K562 (cell line): ENCODE measurements around the gene PGGHG. TPM values are rescaled to one million over a fixed set of nuclear protein-coding genes. Genes with fewer than 3 reads are reported as not detected.

Experiments
- ADNP ChIP-seq: fragments of 200-800 bp; sonication (Bioruptor generic); IDR thresholded peaks from 2 replicates; pipeline ENCODE4 v1.6.1; 2016; ENCODE audit warnings: missing genetic modification characterization, missing compliant biosample characterization
- BCOR ChIP-seq: fragments of 450-650 bp; IDR thresholded peaks from 2 replicates; pipeline ENCODE4 v1.6.1; 2016
- BRCA1 ChIP-seq, 2 experiments: fragments of 450-650 bp in 1 of 2; sonication (generic) in 1 of 2; formaldehyde crosslinking in 1 of 2; IDR thresholded peaks; 2 replicates each; pipeline versions ENCODE4 v1.5.0 to v1.6.1; 2017 to 2020; ENCODE audit warnings: mild to moderate bottlenecking in 1 of 2, missing genetic modification reagents in 1 of 2
- CBX1 ChIP-seq: sonication (generic); IDR thresholded peaks from 2 replicates; pipeline ENCODE4 v1.6.1; 2016; ENCODE audit warnings: antibody characterized with exemption, low read depth, mild to moderate bottlenecking
- HDAC2 ChIP-seq: fragments of 450-650 bp; IDR thresholded peaks from 2 replicates; pipeline ENCODE4 v1.6.1; 2016; ENCODE audit warnings: mild to moderate bottlenecking
- KDM1A ChIP-seq, 2 experiments: fragments of 450-650 bp; IDR thresholded peaks; 2 replicates each; pipeline ENCODE4 v1.6.1; 2016; ENCODE audit warnings: mild to moderate bottlenecking in 2 of 2
- RCOR1 ChIP-seq, 2 experiments: IDR thresholded peaks; 2 replicates each; pipeline ENCODE4 v1.6.1; 2012; ENCODE audit warnings: low read depth in 2 of 2, low read length in 2 of 2, borderline replicate concordance in 1 of 2, improper control_type of control experiment in 1 of 2
- YY1 ChIP-seq, 3 experiments: IDR thresholded peaks; 2 replicates each; pipeline ENCODE4 v1.6.1; 2011; ENCODE audit warnings: low read length in 2 of 3, mild to moderate bottlenecking in 2 of 3, moderate library complexity in 2 of 3, borderline replicate concordance in 1 of 3, control low read depth in 1 of 3, low read depth in 1 of 3; ENCODE audit not compliant: insufficient read depth in 3 of 3, insufficient replicate concordance in 2 of 3, control insufficient read depth in 1 of 3, insufficient read length in 1 of 3; ENCODE audit errors: extremely low read depth in 1 of 3
- ZNF444 ChIP-seq: fragments of 250-450 bp; sonication (Bioruptor Pico); IDR thresholded peaks from 2 replicates; pipeline ENCODE4 v1.4.0; 2020; ENCODE audit warnings: mild to moderate bottlenecking, moderate library complexity
- polyA plus RNA-seq, 8 experiments: library from polyadenylated mRNA; depleted of rRNA in 4 of 8; stranded (reverse) in 5 of 8; unstranded in 3 of 8; fragments of >200 nt; fragmentation: Nextera tagmentation in 2 of 8; fragmentation: Illumina TruSeq in 1 of 8; extraction: Ambion mirVana in 2 of 8; extraction: Trizol in 1 of 8; gene quantifications; 2 replicates each; pipeline versions ENCODE4 v1.2.1 to v1.2.3, GENCODE V29; 2011 to 2014; ENCODE audit warnings: inconsistent platforms in 1 of 8, missing spikeins in 1 of 8
- total RNA-seq, 7 experiments: library from RNA; depleted of rRNA in 6 of 7; stranded (reverse); fragments of >200 nt in 6 of 7; fragmentation: Illumina TruSeq in 2 of 7; extraction: Trizol in 2 of 7; gene quantifications; 2 replicates each; pipeline versions ENCODE4 v1.2.1 to v1.2.3, GENCODE V29; 2011 to 2021; ENCODE audit warnings: low replicate concordance in 1 of 7

The PGGHG gene
- total and polyA plus RNA-seq, 9 of the 15 experiments (the other 6 are each of a cell fraction or from before 2014, with no cell fraction given) = 0.38 to 85.1 (median 18.1) TPM

GRCh38 chr11:332651-333480, 43.9 kb downstream of the PGGHG start (continued):
- TF ChIP-seq BCOR (peak; percentile 97), BRCA1 (IDR thresholded peaks at IDR 0.05) (no peak), BRCA1 (CRISPR knock-in tag; IDR thresholded peaks at IDR 0.05) (no peak), CBX1 (peak; percentile 87; the same call in 1 of the 2 replicates), KDM1A (IDR thresholded peaks at IDR 0.05) (peak; percentile 56 to 86), HDAC2 (peak; percentile 55; the same call in 1 of the 2 replicates), ZNF444 (CRISPR knock-in tag) (no peak), ADNP (0 out of 2 replicates have a peak, but pooled peaks have one; percentile 30), YY1 (IDR thresholded peaks at IDR 0.05; ENCODE audit: borderline replicate concordance in 1 of 3, control insufficient read depth in 1 of 3, extremely low read depth in 1 of 3, insufficient read depth in 3 of 3, insufficient read length in 1 of 3, insufficient replicate concordance in 2 of 3, low read depth in 1 of 3, low read length in 2 of 3) (no peak), RCOR1 (IDR thresholded peaks at IDR 0.05; ENCODE audit: borderline replicate concordance in 1 of 2, low read depth in 2 of 2, low read length in 2 of 2) (0 out of 4 replicates have a peak, but pooled peaks of 1 of the 2 experiments have one; percentile 21)
